Natural killer cell (primary cell): ENCODE data around the gene TBC1D22B. TPM values are rescaled to one million over a fixed set of nuclear protein-coding genes. Genes with fewer than 3 reads are reported as not detected.
A peak's percentile ranks its signal among the peaks of the same experiment; 100 is the strongest.

ENCODE experiments used
- ATAC-seq, 3 donors: fragments of 150-1000 bp in 2 of 3; fragments of 200-7000 bp in 1 of 3; cut with Tn5 transposase; 1 replicate in 1 of 3; 2 replicates in 2 of 3; pipeline ENCODE4 v1.10.0; 2021; ENCODE audit warnings: mild to moderate bottlenecking in 2 of 3, moderate library complexity in 2 of 3
- DNase-seq, 2 donors: peaks; one replicate each; pipeline versions ENCODE4 v3.0.0 to v3.0.0-alpha.2; 2013 to 2021; ENCODE audit warnings: mixed read lengths in 1 of 2
- H3K27ac ChIP-seq: one replicate; pipeline ENCODE4 v1.5.1; 2013; ENCODE audit warnings: mild to moderate bottlenecking, low read length
- H3K27me3 ChIP-seq: one replicate; pipeline ENCODE4 v1.6.1; 2013; ENCODE audit warnings: low read length; ENCODE audit not compliant: control insufficient read depth, insufficient read depth
- H3K36me3 ChIP-seq: one replicate; pipeline ENCODE4 v1.6.1; 2013; ENCODE audit warnings: low read length; ENCODE audit not compliant: control insufficient read depth, insufficient read depth
- H3K4me1 ChIP-seq: one replicate; pipeline ENCODE4 v1.6.1; 2013; ENCODE audit warnings: low read length; ENCODE audit not compliant: control insufficient read depth, insufficient read depth
- H3K4me3 ChIP-seq: one replicate; pipeline ENCODE4 v1.5.1; 2013; ENCODE audit warnings: low read length
- H3K9me3 ChIP-seq: one replicate; pipeline ENCODE4 v1.6.1; 2013; ENCODE audit warnings: low read length; ENCODE audit not compliant: control insufficient read depth, insufficient read depth
- H3K27ac Mint-ChIP-seq, 2 donors: one replicate each; pipeline ENCODE4 v1.8.0; 2022; ENCODE audit warnings: mild to moderate bottlenecking in 2 of 2, mixed read lengths in 2 of 2, moderate library complexity in 1 of 2
- H3K27me3 Mint-ChIP-seq, 2 donors: one replicate each; pipeline ENCODE4 v1.8.0; 2022; ENCODE audit warnings: low read depth in 2 of 2, mixed read lengths in 2 of 2
- H3K36me3 Mint-ChIP-seq: one replicate; pipeline ENCODE4 v1.8.0; 2022; ENCODE audit warnings: mixed read lengths
- H3K4me1 Mint-ChIP-seq, 2 donors: one replicate each; pipeline ENCODE4 v1.8.0; 2022; ENCODE audit warnings: mixed read lengths in 2 of 2
- H3K4me3 Mint-ChIP-seq: one replicate; pipeline ENCODE4 v1.8.0; 2022; ENCODE audit warnings: mild to moderate bottlenecking, moderate library complexity, mixed read lengths
- H3K9me3 Mint-ChIP-seq, 2 donors: one replicate each; pipeline ENCODE4 v1.8.0; 2022; ENCODE audit warnings: mixed read lengths in 2 of 2
- CTCF ChIP-seq: fragments of 200-600 bp; IDR thresholded peaks from one replicate; pipeline ENCODE4 v1.8.0; 2022; ENCODE audit warnings: antibody characterized with exemption
- WGBS: methylation state at CpG from one replicate; pipeline ENCODE4 v1.1.7; 2013; ENCODE audit warnings: missing lambda C conversion rate; ENCODE audit not compliant: insufficient coverage; 5-methylcytosine and 5-hydroxymethylcytosine counted together
- intact Hi-C: fragments of 100-400 bp; cut with micrococcal nuclease; formaldehyde crosslinking; loops from one replicate; pipeline ENCODE4 v1.14.2; 2022
- total RNA-seq, 4 donors: library from RNA; stranded (reverse); fragments of 120-200 nt in 1 of 4; gene quantifications; one replicate each; pipeline versions ENCODE4 v1.2.3 to v1.2.4, GENCODE V29; 2013 to 2022

The TBC1D22B gene
- total RNA-seq, 3 donors from 2014 or later (not counting 1 experiment from before 2014, with no cell fraction given) = 8.0 to 12.1 (median 12.0) TPM

DNA sequence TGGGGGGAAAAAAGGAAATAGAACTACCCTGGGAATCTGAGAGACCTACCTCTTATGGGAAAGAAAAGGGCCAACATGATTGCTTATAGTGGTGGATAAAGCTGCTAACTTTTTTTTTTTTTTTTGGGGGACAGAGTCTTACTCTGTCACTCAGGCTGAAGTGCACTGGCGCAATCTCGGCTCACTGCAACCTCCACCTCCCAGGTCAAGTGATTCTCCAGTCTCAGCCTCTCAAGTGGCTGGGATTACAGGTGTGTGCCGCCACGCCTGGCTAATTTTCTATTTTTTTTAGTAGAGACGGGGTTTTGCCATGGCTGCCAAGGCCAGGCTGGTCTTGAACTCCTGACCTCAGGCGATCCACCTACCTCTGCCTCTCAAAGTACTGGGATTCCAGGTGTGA, 39.5 kb upstream of the TBC1D22B start:
- TF ChIP-seq CTCF = no peak
- no peak overlapping the region for H3K4me3 ChIP-seq
- peaks cover 0 to 3% of the 10 kb centered on the region in 2 donors for H3K27me3 Mint-ChIP-seq
- H3K4me1 Mint-ChIP-seq = peaks cover 12 to 14% of the 10 kb centered on the region in 2 donors
- 93% methylated on average over 6 of the region's 6 CpGs for WGBS
- no peaks in the 10 kb centered on the region for H3K9me3 Mint-ChIP-seq
- H3K27me3 ChIP-seq = no peaks in the 10 kb centered on the region
- H3K27ac ChIP-seq = no peak overlapping the region
- H3K4me1 ChIP-seq = peaks cover 16% of the 10 kb centered on the region
- ATAC-seq (no peak), DNase-seq (no peak)
- no peaks in the 10 kb centered on the region for H3K9me3 ChIP-seq
- no peak overlapping the region for H3K4me3 Mint-ChIP-seq
- H3K36me3 ChIP-seq = no peaks in the 10 kb centered on the region
- no peak overlapping the region for H3K27ac Mint-ChIP-seq
- no peaks in the 10 kb centered on the region for H3K36me3 Mint-ChIP-seq
- intact Hi-C loops = no loop called here

- H3K4me3 Mint-ChIP-seq = no peak overlapping the region
- TF ChIP-seq CTCF = no peak
- no peaks in the 10 kb centered on the region for H3K36me3 ChIP-seq
- H3K27me3 Mint-ChIP-seq = peaks cover 0 to 3% of the 10 kb centered on the region in 2 donors
- H3K27ac ChIP-seq = no peak overlapping the region
- peaks cover 16% of the 10 kb centered on the region for H3K4me1 ChIP-seq
- 78% methylated on average over 8 of the region's 8 CpGs for WGBS
- DNase-seq (no peak), ATAC-seq (no peak)
- H3K36me3 Mint-ChIP-seq = no peaks in the 10 kb centered on the region
- no peaks in the 10 kb centered on the region for H3K9me3 Mint-ChIP-seq
- H3K4me1 Mint-ChIP-seq = peaks cover 14% of the 10 kb centered on the region in 2 donors
- no peaks in the 10 kb centered on the region for H3K9me3 ChIP-seq
- intact Hi-C loops = no loop called here
- H3K27me3 ChIP-seq = no peaks in the 10 kb centered on the region
- no peak overlapping the region for H3K4me3 ChIP-seq
- no peak overlapping the region for H3K27ac Mint-ChIP-seq
These were observed 39.1 kb upstream of the TBC1D22B start for GRCh38 chr6:37218511-37218910.

GRCh38 chr6:37221585-37222124, 35.9 kb upstream of the TBC1D22B start:
- H3K27ac ChIP-seq = peak overlapping the region; percentile 10
- DNase-seq (no peak), ATAC-seq (peak in 1 of 3 donors; percentile 12)
- peak overlapping the region in 1 of 2 donors; percentile 81 for H3K27ac Mint-ChIP-seq
- intact Hi-C loops = no loop called here
- H3K9me3 ChIP-seq = no peaks in the 10 kb centered on the region
- peak overlapping the region; percentile 84 for H3K4me3 Mint-ChIP-seq
- H3K9me3 Mint-ChIP-seq = no peaks in the 10 kb centered on the region
- no peaks in the 10 kb centered on the region for H3K27me3 Mint-ChIP-seq
- TF ChIP-seq CTCF = no peak
- H3K4me1 Mint-ChIP-seq = peaks cover 14% of the 10 kb centered on the region in 2 donors
- H3K27me3 ChIP-seq = no peaks in the 10 kb centered on the region
- H3K36me3 ChIP-seq = no peaks in the 10 kb centered on the region
- 46% methylated on average over 6 of the region's 6 CpGs for WGBS
- no peaks in the 10 kb centered on the region for H3K36me3 Mint-ChIP-seq
- H3K4me1 ChIP-seq = peaks cover 16% of the 10 kb centered on the region
- peak overlapping the region; percentile 85 for H3K4me3 ChIP-seq
